Prostate gland (tissue), 2 donors: Measurements from ENCODE around the gene CORO7.

Experiments
- CTCF ChIP-seq, 4 experiments: fragments of 200-600 bp in 2 of 4; fragments of 450-650 bp in 2 of 4; sonication (generic) in 2 of 4; IDR thresholded peaks; 1 replicate in 3 of 4; 2 replicates in 1 of 4; pipeline ENCODE4 v1.5.1; 2016 to 2019; ENCODE audit warnings: antibody characterized with exemption in 4 of 4, mild to moderate bottlenecking in 2 of 4, moderate library complexity in 2 of 4
- POLR2A ChIP-seq: fragments of 450-650 bp; IDR thresholded peaks from one replicate; pipeline ENCODE4 v1.6.1; 2016; ENCODE audit warnings: antibody characterized with exemption, mild to moderate bottlenecking
- POLR2AphosphoS5 ChIP-seq: sonication (generic); formaldehyde crosslinking; IDR thresholded peaks from one replicate; pipeline ENCODE4 v1.6.1; 2017; ENCODE audit warnings: antibody characterized with exemption

GRCh38 chr16:4349332-4349731, 67.1 kb downstream of the CORO7 start:
- TF ChIP-seq POLR2A (no peak), CTCF (IDR thresholded peaks at IDR 0.05) (no peak), POLR2AphosphoS5 (no peak)
